Neural progenitor cell (in vitro differentiated cells): Measurements from ENCODE around the gene ARHGAP28. TPM values are rescaled to one million over a fixed set of nuclear protein-coding genes. Genes with fewer than 3 reads are reported as not detected.
A peak's percentile ranks its signal among the peaks of the same experiment; 100 is the strongest.

Experiments used
- DNase-seq: peaks from one replicate; pipeline ENCODE4 v3.0.0-alpha.2; 2016; ENCODE audit warnings: low spot score
- H2AFZ ChIP-seq: fragments of 200-600 bp; sonication (generic); replicated peaks from 2 replicates; pipeline ENCODE4 v1.6.1; 2016; ENCODE audit warnings: antibody characterized with exemption
- H3F3A ChIP-seq: fragments of 200-600 bp; sonication (generic); 2 replicates; pipeline ENCODE4 v1.6.1; 2016; ENCODE audit warnings: antibody characterized with exemption, low read depth
- H3K27ac ChIP-seq: fragments of 200-600 bp; sonication (generic); 2 replicates; pipeline ENCODE4 v1.5.1; 2016; ENCODE audit warnings: mild to moderate bottlenecking
- H3K27me3 ChIP-seq: fragments of 200-600 bp; sonication (generic); 2 replicates; pipeline ENCODE4 v1.6.1; 2016; ENCODE audit warnings: mild to moderate bottlenecking, moderate library complexity
- H3K36me3 ChIP-seq: fragments of 200-600 bp; sonication (generic); 2 replicates; pipeline ENCODE4 v1.5.1; 2016
- H3K4me1 ChIP-seq: fragments of 200-600 bp; sonication (generic); 2 replicates; pipeline ENCODE4 v1.6.1; 2016; ENCODE audit warnings: mixed run types
- H3K4me2 ChIP-seq: fragments of 200-600 bp; sonication (generic); 2 replicates; pipeline ENCODE4 v1.6.1; 2016
- H3K4me3 ChIP-seq: fragments of 200-600 bp; sonication (generic); 2 replicates; pipeline ENCODE4 v1.5.1; 2016
- H3K79me2 ChIP-seq: fragments of 200-600 bp; sonication (generic); 2 replicates; pipeline ENCODE4 v1.6.1; 2016; ENCODE audit warnings: low read depth
- H3K9ac ChIP-seq: fragments of 200-600 bp; sonication (generic); 2 replicates; pipeline ENCODE4 v1.6.1; 2016
- H3K9me3 ChIP-seq: fragments of 200-600 bp; sonication (generic); 2 replicates; pipeline ENCODE4 v1.5.1; 2016; ENCODE audit warnings: low read depth
- H4K20me1 ChIP-seq: fragments of 200-600 bp; sonication (generic); 2 replicates; pipeline ENCODE4 v1.6.1; 2016; ENCODE audit warnings: low read depth
- H3K27ac Mint-ChIP-seq: 3 replicates; pipeline ENCODE4 v1.8.0; 2021; ENCODE audit warnings: mixed read lengths
- H3K27me3 Mint-ChIP-seq: 2 replicates; pipeline ENCODE4 v1.8.0; 2022; ENCODE audit warnings: low read depth, mild to moderate bottlenecking, inconsistent platforms, moderate library complexity, mixed read lengths; ENCODE audit not compliant: insufficient read depth
- H3K36me3 Mint-ChIP-seq: 3 replicates; pipeline ENCODE4 v1.8.0; 2021; ENCODE audit warnings: mixed read lengths
- H3K4me1 Mint-ChIP-seq: 3 replicates; pipeline ENCODE4 v1.8.0; 2021; ENCODE audit warnings: mixed read lengths
- H3K4me3 Mint-ChIP-seq: 3 replicates; pipeline ENCODE4 v1.8.0; 2021; ENCODE audit warnings: mild to moderate bottlenecking, moderate library complexity, mixed read lengths
- H3K9me3 Mint-ChIP-seq: 3 replicates; pipeline ENCODE4 v1.8.0; 2020; ENCODE audit warnings: mixed read lengths
- CTCF ChIP-seq: fragments of 200-600 bp; sonication (generic); IDR thresholded peaks from 2 replicates; pipeline ENCODE4 v1.5.1; 2017; ENCODE audit warnings: antibody characterized with exemption, mild to moderate bottlenecking
- EZH2 ChIP-seq: fragments of 200-600 bp; sonication (generic); IDR thresholded peaks from 2 replicates; pipeline ENCODE4 v1.6.1; 2017; ENCODE audit warnings: antibody characterized with exemption, mild to moderate bottlenecking, moderate library complexity
- EZH2phosphoT487 ChIP-seq: fragments of 200-600 bp; sonication (generic); IDR thresholded peaks from 2 replicates; pipeline ENCODE4 v1.6.1; 2017; ENCODE audit warnings: antibody characterized with exemption
- total RNA-seq: library from RNA; depleted of rRNA; stranded (reverse); fragments of >200 nt; gene quantifications from 2 replicates; pipeline ENCODE4 v1.2.3, GENCODE V29; 2015; ENCODE audit warnings: low replicate concordance

The ARHGAP28 gene
- total RNA-seq, 1 donor from 2014 or later: 25.7 TPM

DNA sequence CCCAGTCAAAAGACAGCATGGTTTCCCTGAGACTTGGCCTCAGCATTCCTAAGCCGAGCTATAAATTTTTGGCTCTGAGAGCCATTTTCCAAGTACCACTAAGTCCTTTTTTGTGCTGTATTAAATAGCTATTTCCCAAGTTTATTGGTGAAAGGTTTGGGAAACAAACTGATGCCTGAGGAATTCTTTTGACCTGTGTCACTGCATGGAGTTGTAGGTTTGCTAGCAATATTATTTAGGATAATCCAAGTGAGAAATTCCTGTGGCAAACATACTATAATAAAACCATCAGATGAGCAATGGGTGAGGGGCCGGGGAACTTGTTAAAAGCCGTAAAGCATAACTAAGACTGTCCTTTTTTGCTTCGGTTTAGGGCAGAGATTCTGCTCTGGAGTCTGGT, 28.4 kb downstream of the ARHGAP28 start:
- H3K4me3 Mint-ChIP-seq: no peak overlapping the region
- H3K36me3 ChIP-seq: no peaks in the 10 kb centered on the region
- no peaks in the 10 kb centered on the region for H3F3A ChIP-seq
- H3K79me2 ChIP-seq: no peaks in the 10 kb centered on the region
- no peaks in the 10 kb centered on the region for H4K20me1 ChIP-seq
- H3K4me1 Mint-ChIP-seq: peaks cover 72% of the 10 kb centered on the region
- H2AFZ ChIP-seq: no peak overlapping the region
- DNase-seq: no peak
- no peaks in the 10 kb centered on the region for H3K27me3 Mint-ChIP-seq
- H3K27ac ChIP-seq: no peak overlapping the region
- H3K9ac ChIP-seq: no peak overlapping the region
- H3K9me3 ChIP-seq: no peaks in the 10 kb centered on the region
- H3K27ac Mint-ChIP-seq: peak overlapping the region; percentile 33
- no peak overlapping the region for H3K4me3 ChIP-seq
- TF ChIP-seq EZH2: no peak
- no peak for TF ChIP-seq EZH2phosphoT487
- no peak overlapping the region for H3K4me2 ChIP-seq
- no peaks in the 10 kb centered on the region for H3K27me3 ChIP-seq
- peaks cover 19% of the 10 kb centered on the region for H3K4me1 ChIP-seq
- no peaks in the 10 kb centered on the region for H3K9me3 Mint-ChIP-seq
- peaks cover 5% of the 10 kb centered on the region for H3K36me3 Mint-ChIP-seq

DNA sequence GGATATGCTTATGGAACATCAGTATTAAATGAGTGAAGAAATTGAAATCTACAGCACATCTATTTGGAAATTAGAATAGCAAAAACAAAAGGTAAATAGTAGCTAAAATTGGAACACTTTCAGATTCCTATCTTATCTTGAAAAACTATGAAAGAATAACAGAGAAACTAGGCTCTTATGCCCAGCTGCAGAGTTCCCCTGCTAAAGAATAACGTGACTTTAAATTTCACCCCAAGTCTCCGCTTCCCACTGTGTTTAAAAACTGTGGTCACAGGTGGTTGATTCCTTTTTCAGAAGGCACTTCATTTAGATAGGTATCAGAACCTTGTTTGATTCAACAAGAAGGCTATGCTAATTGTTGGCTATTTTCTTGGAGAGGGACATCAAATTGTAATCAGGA, 30.1 kb downstream of the ARHGAP28 start:
- TF ChIP-seq EZH2: no peak
- no peak for TF ChIP-seq EZH2phosphoT487
- TF ChIP-seq CTCF: no peak
- peak overlapping the region; percentile 73 for H3K27ac Mint-ChIP-seq
- Histone ChIP-seq H3K9ac (no peak overlapping the region), H3K27me3 (no peaks in the 10 kb centered on the region), H3K79me2 (no peaks in the 10 kb centered on the region), H3K4me1 (peaks cover 16% of the 10 kb centered on the region), H3K27ac (no peak overlapping the region), H3K4me2 (no peak overlapping the region), H3K36me3 (no peaks in the 10 kb centered on the region), H3K9me3 (no peaks in the 10 kb centered on the region), H3F3A (no peaks in the 10 kb centered on the region), H2AFZ (no peak overlapping the region), H4K20me1 (no peaks in the 10 kb centered on the region), H3K4me3 (no peak overlapping the region)
- H3K9me3 Mint-ChIP-seq: no peaks in the 10 kb centered on the region
- peaks cover 73% of the 10 kb centered on the region for H3K4me1 Mint-ChIP-seq
- peaks cover 3% of the 10 kb centered on the region for H3K36me3 Mint-ChIP-seq
- H3K4me3 Mint-ChIP-seq: peak overlapping the region; percentile 38
- DNase-seq: no peak
- no peaks in the 10 kb centered on the region for H3K27me3 Mint-ChIP-seq

DNA sequence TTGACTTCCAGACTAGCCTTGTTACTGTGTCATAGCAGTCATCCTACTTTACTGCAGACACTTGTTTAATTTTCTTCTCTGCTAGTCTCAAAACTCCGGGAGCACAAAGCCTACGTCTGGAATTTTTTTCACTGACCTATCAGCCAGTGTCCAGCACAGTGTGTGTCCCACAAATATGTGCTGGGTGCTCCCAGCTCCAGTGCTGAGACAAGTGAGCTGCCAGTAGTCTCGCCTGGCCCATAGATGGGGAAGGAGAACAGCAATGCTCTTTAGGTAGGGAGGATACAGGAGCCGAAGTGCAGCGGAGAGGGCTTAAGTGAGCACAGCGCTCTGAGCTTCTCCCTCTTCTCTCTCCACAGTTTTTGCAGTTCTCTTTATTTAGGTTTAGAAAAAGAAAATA, 34.0 kb downstream of the ARHGAP28 start:
- H3K27me3 Mint-ChIP-seq: no peaks in the 10 kb centered on the region
- Histone ChIP-seq H3K27me3 (no peaks in the 10 kb centered on the region), H3K9ac (no peak overlapping the region), H3K4me2 (no peak overlapping the region), H3K9me3 (no peaks in the 10 kb centered on the region), H3K4me3 (no peak overlapping the region), H3K79me2 (no peaks in the 10 kb centered on the region), H3K4me1 (peaks cover 12% of the 10 kb centered on the region), H3K36me3 (no peaks in the 10 kb centered on the region), H3F3A (no peaks in the 10 kb centered on the region), H3K27ac (no peak overlapping the region), H4K20me1 (no peaks in the 10 kb centered on the region), H2AFZ (no peak overlapping the region)
- peaks cover 46% of the 10 kb centered on the region for H3K4me1 Mint-ChIP-seq
- peak overlapping the region; percentile 20 for H3K27ac Mint-ChIP-seq
- TF ChIP-seq EZH2phosphoT487 (no peak), CTCF (no peak), EZH2 (no peak)
- no peak overlapping the region for H3K4me3 Mint-ChIP-seq
- peaks cover 8% of the 10 kb centered on the region for H3K36me3 Mint-ChIP-seq
- peaks cover 12% of the 10 kb centered on the region for H3K9me3 Mint-ChIP-seq
- no peak for DNase-seq

DNA sequence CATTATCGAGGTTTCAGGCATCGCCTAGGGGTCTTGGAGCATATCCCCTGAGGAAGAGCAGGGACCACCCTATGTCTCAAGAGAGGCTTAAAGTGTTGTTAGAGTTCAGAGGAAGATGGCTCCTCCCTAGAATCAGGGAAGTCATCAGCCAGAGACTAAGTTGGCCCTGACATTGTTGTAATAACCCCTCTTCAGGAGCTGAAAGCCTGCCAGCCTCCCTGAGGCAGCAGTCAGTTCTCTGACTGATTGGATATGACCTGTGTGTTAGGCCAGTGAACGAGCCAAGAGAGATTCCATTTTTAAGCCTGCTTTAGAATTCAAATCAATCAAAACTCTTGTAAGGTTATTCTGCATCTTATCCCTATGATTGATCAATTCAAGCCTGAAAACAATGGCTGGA, 34.9 kb downstream of the ARHGAP28 start:
- TF ChIP-seq CTCF (no peak), EZH2phosphoT487 (no peak)
- no peak overlapping the region for H3K27ac ChIP-seq
- no peaks in the 10 kb centered on the region for H3K27me3 ChIP-seq
- H3K79me2 ChIP-seq: no peaks in the 10 kb centered on the region
- Mint-ChIP-seq H3K36me3 (peaks cover 11% of the 10 kb centered on the region), H3K27ac (peak overlapping the region; percentile 31), H3K9me3 (peaks cover 15% of the 10 kb centered on the region), H3K27me3 (no peaks in the 10 kb centered on the region), H3K4me1 (peaks cover 37% of the 10 kb centered on the region), H3K4me3 (no peak overlapping the region)
- H3K9me3 ChIP-seq: no peaks in the 10 kb centered on the region
- H3K4me2 ChIP-seq: no peak overlapping the region
- no peak overlapping the region for H3K4me3 ChIP-seq
- H2AFZ ChIP-seq: no peak overlapping the region
- H3K4me1 ChIP-seq: peaks cover 10% of the 10 kb centered on the region
- no peaks in the 10 kb centered on the region for H3K36me3 ChIP-seq
- H4K20me1 ChIP-seq: no peaks in the 10 kb centered on the region
- DNase-seq: no peak
- no peaks in the 10 kb centered on the region for H3F3A ChIP-seq
- no peak overlapping the region for H3K9ac ChIP-seq
